PC-3 (cell line): Measurements from ENCODE around the gene MTFMT. TPM values are rescaled to one million over a fixed set of nuclear protein-coding genes. Genes with fewer than 3 reads are reported as not detected.

ENCODE experiments used
- ATAC-seq: fragments of 200-7000 bp; cut with Tn5 transposase; 2 replicates; pipeline ENCODE4 v1.9.1; 2020; ENCODE audit warnings: mild to moderate bottlenecking, moderate library complexity
- BruUV-seq: library from RNA; stranded (reverse); fragments of 400-500 nt; replicated peaks from 2 replicates; lab custom pipeline; 2021; lab: Mats Ljungman, UMichigan
- CTCF ChIA-PET: fragments of 300-600 bp; sonication (Branson Sonifier 250); formaldehyde crosslinking; loops from one replicate; lab custom pipeline; 2022; ENCODE audit warnings: antibody characterized with exemption; lab: Charles Lee
- POLR2A ChIA-PET: fragments of 300-600 bp; sonication (Branson Sonifier 250); formaldehyde crosslinking; loops from one replicate; lab custom pipeline; 2022; ENCODE audit warnings: antibody characterized with exemption; ENCODE audit not compliant: unreplicated experiment; lab: Charles Lee
- DNase-seq: peaks from one replicate; pipeline ENCODE4 v3.0.0-alpha.2; 2015
- H2AFZ ChIP-seq: fragments of 300-600 bp; sonication (generic); 2 replicates; pipeline ENCODE4 v1.6.0; 2016; ENCODE audit warnings: antibody characterized with exemption, low read length
- H3F3A ChIP-seq: fragments of 300-600 bp; sonication (generic); one replicate; pipeline ENCODE4 v1.6.0; 2017; ENCODE audit warnings: antibody characterized with exemption, low read length, control low read depth, mild to moderate bottlenecking; ENCODE audit not compliant: unreplicated experiment
- H3K27ac ChIP-seq: fragments of 300-600 bp; sonication (generic); 2 replicates; pipeline ENCODE4 v1.5.1; 2016; ENCODE audit warnings: mild to moderate bottlenecking, low read length
- H3K27me3 ChIP-seq: fragments of 300-600 bp; sonication (generic); 2 replicates; pipeline ENCODE4 v1.6.1; 2016; ENCODE audit warnings: low read length, mixed read lengths
- H3K36me3 ChIP-seq: fragments of 300-600 bp; sonication (generic); 2 replicates; pipeline ENCODE4 v1.6.1; 2016; ENCODE audit warnings: low read depth, mixed run types, low read length, mixed read lengths
- H3K4me1 ChIP-seq: fragments of 300-600 bp; sonication (generic); 2 replicates; pipeline ENCODE4 v1.5.1; 2016; ENCODE audit warnings: low read length; ENCODE audit not compliant: insufficient read depth
- H3K4me2 ChIP-seq: fragments of 300-600 bp; sonication (generic); 2 replicates; pipeline ENCODE4 v1.6.0; 2016; ENCODE audit warnings: low read length
- H3K4me3 ChIP-seq: fragments of 300-600 bp; sonication (generic); 2 replicates; pipeline ENCODE4 v1.5.1; 2016; ENCODE audit warnings: mild to moderate bottlenecking, low read length, mixed read lengths
- H3K79me2 ChIP-seq: fragments of 300-600 bp; sonication (generic); 2 replicates; pipeline ENCODE4 v1.6.1; 2017; ENCODE audit warnings: low read length, mixed read lengths
- H3K9ac ChIP-seq: fragments of 300-600 bp; sonication (generic); 2 replicates; pipeline ENCODE4 v1.6.0; 2016; ENCODE audit warnings: mild to moderate bottlenecking, low read length
- H3K9me2 ChIP-seq: fragments of 300-600 bp; sonication (generic); replicated peaks from 2 replicates; pipeline ENCODE4 v1.6.1; 2016; ENCODE audit warnings: mixed run types, low read length, mixed read lengths
- H3K9me3 ChIP-seq: fragments of 300-600 bp; sonication (generic); 2 replicates; pipeline ENCODE4 v1.6.1; 2016; ENCODE audit warnings: low read length, mixed read lengths
- H4K20me1 ChIP-seq: fragments of 300-600 bp; sonication (generic); 2 replicates; pipeline ENCODE4 v1.6.1; 2016; ENCODE audit warnings: low read length, mixed read lengths
- CTCF ChIP-seq: fragments of 300-600 bp; sonication (generic); conservative IDR thresholded peaks from 2 replicates; pipeline ENCODE4 v1.5.1; 2017; ENCODE audit warnings: antibody characterized with exemption, low read depth, mild to moderate bottlenecking, low read length
- EZH2 ChIP-seq: fragments of 300-600 bp; sonication (generic); IDR thresholded peaks from one replicate; pipeline ENCODE4 v1.6.1; 2017; ENCODE audit warnings: antibody characterized with exemption, mild to moderate bottlenecking, low read length; ENCODE audit not compliant: unreplicated experiment
- EZH2phosphoT487 ChIP-seq: fragments of 300-600 bp; sonication (generic); IDR thresholded peaks from 2 replicates; pipeline ENCODE4 v1.6.1; 2018; ENCODE audit warnings: mild to moderate bottlenecking, antibody characterized with exemption, low read length, borderline replicate concordance
- intact Hi-C: fragments of 100-400 bp; cut with micrococcal nuclease; formaldehyde crosslinking; loops from 2 replicates; pipeline ENCODE4 v1.9.0; 2023
- total RNA-seq: library from RNA; depleted of rRNA; stranded (reverse); fragments of >200 nt; gene quantifications from 2 replicates; pipeline ENCODE4 v1.2.3, GENCODE V29; 2014

Gene MTFMT
- total RNA-seq, 1 experiment from 2014 or later: 15.5 TPM

GRCh38 chr15:65067645-65068402 lies 38.4 kb upstream of the MTFMT start, which contains the start of gene RASL12:
Gene RASL12, minus strand, starts transcription at chr15:65067991. Its CDS starts 156 bp downstream, at chr15:65067835.
- H3K79me2 ChIP-seq: no peaks in the 10 kb centered on the region
- no peak within 1 kb of the TSS for H3K27ac ChIP-seq
- BruUV-seq: no TSS peak
- no peaks in the 10 kb centered on the region for H4K20me1 ChIP-seq
- no peaks in the 10 kb centered on the region for H3K27me3 ChIP-seq
- H3F3A ChIP-seq: no peaks in the 10 kb centered on the region
- no peak within 1 kb of the TSS for H3K9ac ChIP-seq
- no peaks in the 10 kb centered on the region for H3K9me3 ChIP-seq
- H3K4me3 ChIP-seq: no peak within 1 kb of the TSS
- POLR2A ChIA-PET: no interaction called here
- H3K4me1 ChIP-seq: no peaks in the 10 kb centered on the region
- no peaks in the 10 kb centered on the region for H3K9me2 ChIP-seq
- ATAC-seq: no peak
- DNase-seq: no peak
- no peak within 1 kb of the TSS for H2AFZ ChIP-seq
- no peak for TF ChIP-seq CTCF
- no peak for TF ChIP-seq EZH2phosphoT487
- TF ChIP-seq EZH2: no peak
- no peak within 1 kb of the TSS for H3K4me2 ChIP-seq
- no peaks in the 10 kb centered on the region for H3K36me3 ChIP-seq
- CTCF ChIA-PET: no interaction called here
- intact Hi-C loops: no loop called here

GRCh38 chr15:65067317-65067644 lies 37.8 kb upstream of the MTFMT start:
- ChIA-PET CTCF (no interaction called here), POLR2A (no interaction called here)
- H3F3A ChIP-seq: no peaks in the 10 kb centered on the region
- H3K4me2 ChIP-seq: no peak overlapping the region
- H3K9me3 ChIP-seq: no peaks in the 10 kb centered on the region
- H3K9ac ChIP-seq: no peak overlapping the region
- no peak overlapping the region for H3K27ac ChIP-seq
- no peaks in the 10 kb centered on the region for H3K27me3 ChIP-seq
- no peak overlapping the region for H2AFZ ChIP-seq
- no peaks in the 10 kb centered on the region for H3K4me1 ChIP-seq
- intact Hi-C loops: no loop called here
- H3K36me3 ChIP-seq: no peaks in the 10 kb centered on the region
- ATAC-seq: no peak
- H4K20me1 ChIP-seq: no peaks in the 10 kb centered on the region
- no peak for DNase-seq
- H3K9me2 ChIP-seq: no peaks in the 10 kb centered on the region
- no peaks in the 10 kb centered on the region for H3K79me2 ChIP-seq
- H3K4me3 ChIP-seq: no peak overlapping the region
- no TSS peak for BruUV-seq
- TF ChIP-seq EZH2: no peak
- no peak for TF ChIP-seq CTCF
- no peak for TF ChIP-seq EZH2phosphoT487

- Histone ChIP-seq H3K27me3 (no peaks in the 10 kb centered on the region), H3K27ac (no peak overlapping the region), H3K4me2 (no peak overlapping the region), H3K9ac (no peak overlapping the region), H3F3A (no peaks in the 10 kb centered on the region), H3K9me2 (no peaks in the 10 kb centered on the region), H3K9me3 (no peaks in the 10 kb centered on the region), H3K4me3 (no peak overlapping the region), H3K36me3 (no peaks in the 10 kb centered on the region), H4K20me1 (no peaks in the 10 kb centered on the region), H3K79me2 (no peaks in the 10 kb centered on the region), H3K4me1 (no peaks in the 10 kb centered on the region), H2AFZ (no peak overlapping the region)
- intact Hi-C loops: no loop called here
- BruUV-seq: no TSS peak
- POLR2A ChIA-PET: no interaction called here
- CTCF ChIA-PET: no interaction called here
- DNase-seq (no peak), ATAC-seq (no peak)
- TF ChIP-seq EZH2phosphoT487: no peak
- TF ChIP-seq CTCF: no peak
- TF ChIP-seq EZH2: no peak
These were observed 37.3 kb upstream of the MTFMT start for GRCh38 chr15:65066635-65067316.
